ENCODE results near the gene PTPRU. TPM values are rescaled to one million over a fixed set of nuclear protein-coding genes. Genes with fewer than 3 reads are reported as not detected.
A peak's percentile ranks its signal among the peaks of the same experiment; 100 is the strongest.

The PTPRU gene
- total and polyA plus RNA-seq, 2 of the 8 experiments (the other 6 are each of a cell fraction or from before 2014, with no cell fraction given): 33.8 to 41.8 TPM

- H4K8ac ChIP-seq (ENCODE audit: extremely low read depth, insufficient read depth, low read length): no peak overlapping the region
- no peak overlapping the region for H3K18ac ChIP-seq (ENCODE audit: extremely low read depth, low read length)
- FAIRE-seq (no peak), DNase-seq (ENCODE audit: low read depth in 1 of 2, low spot score in 2 of 2) (no peak)
- H3K4me2 ChIP-seq (ENCODE audit: insufficient read depth in 1 of 2, low read depth in 2 of 2, low read length in 2 of 2): no peak overlapping the region
- H2BK15ac ChIP-seq (ENCODE audit: low read length): no peak overlapping the region
- H2BK20ac ChIP-seq (ENCODE audit: low read length): peak overlapping the region; percentile 52; the same call in 1 of the 2 replicates
- no peak overlapping the region for H3K27ac ChIP-seq (ENCODE audit: low read depth, low read length)
- H4K20me1 ChIP-seq (replicated peaks in 1 of 2; ENCODE audit: control insufficient read depth in 1 of 2, insufficient read depth in 2 of 2, low read length in 2 of 2): no peaks in the 10 kb centered on the region
- H2AK5ac ChIP-seq (ENCODE audit: low read depth, low read length): no peak overlapping the region
- H4K91ac ChIP-seq (replicated peaks; ENCODE audit: insufficient read length, low read length): no peak overlapping the region
- no peak overlapping the region for H3K23ac ChIP-seq (ENCODE audit: insufficient read length)
- no peaks in the 10 kb centered on the region for H3K23me2 ChIP-seq (ENCODE audit: low read depth, low read length)
- H3K79me1 ChIP-seq (ENCODE audit: low read depth, low read length): no peaks in the 10 kb centered on the region
- POLR2A ChIA-PET (ENCODE audit: partially characterized antibody): interaction anchor here (1.0 to 1.6 kb wide), 4 partner anchors 8 to 176 kb away, joined by 3 read pairs; no protein-coding TSS in a partner anchor
- H3K36me3 ChIP-seq (ENCODE audit: control insufficient read depth in 2 of 4, insufficient read depth in 4 of 4, low read length in 3 of 4): no peaks in the 10 kb centered on the region
- peaks cover 0 to 3% of the 10 kb centered on the region in 2 experiments; a peak in 1 of 4 replicates for H3K9me3 ChIP-seq (ENCODE audit: insufficient read depth in 2 of 2, low read depth in 1 of 2, low read length in 1 of 2)
- no peak overlapping the region for H2BK12ac ChIP-seq (ENCODE audit: low read depth, low read length)
- no peak overlapping the region for H2BK5ac ChIP-seq (ENCODE audit: low read depth, low read length)
- H3K9ac ChIP-seq (replicated peaks in 1 of 4; ENCODE audit: extremely low read depth in 1 of 4, low read depth in 3 of 4, low read length in 3 of 4): no peak overlapping the region
- 0 out of 7 replicates have a peak, but pooled peaks cover 0 to 2% (median 0%) of the 10 kb centered on the region in 4 experiments for H3K4me1 ChIP-seq (replicated peaks in 1 of 4; ENCODE audit: control insufficient read depth in 3 of 4, insufficient read depth in 4 of 4, low read length in 3 of 4)
- H3K4me3 ChIP-seq (ENCODE audit: extremely low read depth in 1 of 4, insufficient read depth in 2 of 4, low read depth in 3 of 4, low read length in 4 of 4): no peak overlapping the region
- H3K79me2 ChIP-seq (ENCODE audit: control insufficient read depth in 1 of 2, insufficient read depth in 2 of 2, low read length in 2 of 2): no peaks in the 10 kb centered on the region
- H3K14ac ChIP-seq (ENCODE audit: insufficient read length): no peak overlapping the region
- CTCF ChIA-PET (ENCODE audit: partially characterized antibody): interaction anchor here (0.6 to 8.4 kb wide), 31 partner anchors 11 to 1693 kb away, joined by 3 to 113 read pairs (median 4); partner anchors contain the start of gene MECR
- no peak overlapping the region for H3K4ac ChIP-seq (replicated peaks; ENCODE audit: insufficient read length, low read depth, low read length)
- H3K56ac ChIP-seq (replicated peaks; ENCODE audit: insufficient read length, low read depth, low read length): no peak overlapping the region
- no peak overlapping the region for H4K5ac ChIP-seq (ENCODE audit: insufficient read length, low read depth, low read length)
- no peak overlapping the region for H2BK120ac ChIP-seq (replicated peaks; ENCODE audit: low read depth, low read length)
- no peaks in the 10 kb centered on the region for H3K27me3 ChIP-seq (replicated peaks in 1 of 4; ENCODE audit: control insufficient read depth in 3 of 4, extremely low read depth in 1 of 4, insufficient read depth in 3 of 4, low read length in 3 of 4)
- no peak overlapping the region for H2AFZ ChIP-seq (ENCODE audit: low read length)
- TF ChIP-seq USF2 (IDR thresholded peaks at IDR 0.05; ENCODE audit: low read length) (no peak), POLR2AphosphoS5 (IDR thresholded peaks at IDR 0.05; ENCODE audit: low read depth, low read length) (no peak), CREB1 (IDR thresholded peaks at IDR 0.05) (no peak), CBX8 (IDR thresholded peaks at IDR 0.05; ENCODE audit: borderline replicate concordance, low read depth, low read length) (no peak), HDAC6 (IDR thresholded peaks at IDR 0.05; ENCODE audit: low read depth, low read length) (no peak), FOSL1 (IDR thresholded peaks at IDR 0.05; ENCODE audit: insufficient read depth, low read depth, low read length) (no peak), TEAD4 (IDR thresholded peaks at IDR 0.05; ENCODE audit: low read depth, low read length) (no peak), ATF3 (IDR thresholded peaks at IDR 0.05; ENCODE audit: insufficient read depth, low read depth, low read length) (no peak), RBBP5 (IDR thresholded peaks at IDR 0.05; ENCODE audit: borderline replicate concordance, low read depth, low read length) (no peak), MAX (IDR thresholded peaks at IDR 0.05) (no peak), EP300 (IDR thresholded peaks at IDR 0.05; ENCODE audit: borderline replicate concordance in 1 of 2, low read depth in 2 of 2, low read length in 2 of 2) (no peak), TBP (IDR thresholded peaks at IDR 0.05; ENCODE audit: low read depth, low read length) (no peak), JUND (IDR thresholded peaks at IDR 0.05; ENCODE audit: low read length) (no peak)
These were observed 95.0 kb downstream of the PTPRU start for GRCh38 chr1:29331309-29331708.

Measured in H1 (cell line).